NCI-H1694 treated with DMSO at 0.1 percent for 48 hours (cell line): Measurements from ENCODE around the gene DIP2B.

Experiments
- DNase-seq: peaks from one replicate; lab custom pipeline; 2025; lab: John Stamatoyannopoulos, UW

The DIP2B gene

GRCh38 chr12:50574601-50575348 is 70.0 kb downstream of the DIP2B start:
- no peak for DNase-seq

GRCh38 chr12:50579757-50580267 is 75.0 kb downstream of the DIP2B start:
- no peak for DNase-seq

- DNase-seq = no peak
Measured at GRCh38 chr12:50580436-50580835, 75.7 kb downstream of the DIP2B start.

GRCh38 chr12:50581226-50582184 is 76.7 kb downstream of the DIP2B start:
- no peak for DNase-seq

- DNase-seq = no peak
Measured at GRCh38 chr12:50584135-50584534, 79.3 kb downstream of the DIP2B start.

GRCh38 chr12:50589650-50590435 is 85.1 kb downstream of the DIP2B start:
- DNase-seq = no peak

GRCh38 chr12:50590869-50591268 is 86.1 kb downstream of the DIP2B start:
- DNase-seq = no peak

- DNase-seq = no peak
Measured at GRCh38 chr12:50595667-50596066, 90.9 kb downstream of the DIP2B start.

GRCh38 chr12:50597200-50598195 is 92.7 kb downstream of the DIP2B start:
- DNase-seq = no peak

GRCh38 chr12:50598321-50598862 is 93.6 kb downstream of the DIP2B start:
- no peak for DNase-seq

GRCh38 chr12:50599366-50600095 is 94.7 kb downstream of the DIP2B start:
- DNase-seq = no peak

- DNase-seq = no peak
Measured at GRCh38 chr12:50600364-50600763, 95.6 kb downstream of the DIP2B start.

GRCh38 chr12:50603817-50604639 is 99.2 kb downstream of the DIP2B start:
- no peak for DNase-seq

- no peak for DNase-seq
Measured at GRCh38 chr12:50604640-50604920, 99.8 kb downstream of the DIP2B start.

- DNase-seq = no peak
Measured at GRCh38 chr12:50606675-50607375, 102.0 kb downstream of the DIP2B start.

- DNase-seq = no peak
Measured at GRCh38 chr12:50609292-50609874, 104.6 kb downstream of the DIP2B start.

GRCh38 chr12:50610171-50610570 is 105.4 kb downstream of the DIP2B start:
- DNase-seq = no peak
